Naive thymus-derived CD4-positive, alpha-beta T cell (primary cell): ENCODE data around the gene WBP1L. TPM values are rescaled to one million over a fixed set of nuclear protein-coding genes. Genes with fewer than 3 reads are reported as not detected.
"Not testable (repeated sequence)": the region's sequence is repeated elsewhere in the genome, so short reads cannot be mapped to it uniquely, and the experiment has no call there.

Experiments
- ATAC-seq: fragments of 150-1000 bp; cut with Tn5 transposase; 2 replicates; pipeline ENCODE4 v1.10.0; 2021; ENCODE audit warnings: mild to moderate bottlenecking, moderate library complexity
- CTCF ChIA-PET: fragments of 350-600 bp; sonication (Branson Sonifier 250); formaldehyde crosslinking; loops from one replicate; lab custom pipeline; 2021; ENCODE audit warnings: antibody characterized with exemption; lab: Charles Lee
- POLR2A ChIA-PET: fragments of 350-600 bp; sonication (Branson Sonifier 250); formaldehyde crosslinking; loops from one replicate; lab custom pipeline; 2021; ENCODE audit warnings: antibody characterized with exemption, inconsistent platforms; lab: Charles Lee
- DNase-seq, 9 donors: peaks; one replicate each; pipeline versions ENCODE4 v3.0.0 to v3.0.0-alpha.2; 2020 to 2022; ENCODE audit warnings: mixed read lengths in 1 of 9
- H3K27ac ChIP-seq: one replicate; pipeline ENCODE4 v1.7.0; 2013; ENCODE audit warnings: mild to moderate bottlenecking, low read depth, low read length, moderate library complexity
- H3K27me3 ChIP-seq, 2 donors: one replicate each; pipeline ENCODE4 v1.7.0; 2013; ENCODE audit warnings: low read length in 2 of 2, mild to moderate bottlenecking in 2 of 2, moderate library complexity in 2 of 2; ENCODE audit not compliant: control insufficient read depth in 2 of 2, insufficient read depth in 2 of 2
- H3K36me3 ChIP-seq, 3 experiments: 1 replicate in 2 of 3; 2 replicates in 1 of 3; pipeline ENCODE4 v1.7.0; 2013; ENCODE audit warnings: low read length in 3 of 3, mild to moderate bottlenecking in 3 of 3, moderate library complexity in 1 of 3; ENCODE audit not compliant: insufficient read depth in 3 of 3, control insufficient read depth in 2 of 3
- H3K4me1 ChIP-seq, 2 donors: one replicate each; pipeline ENCODE4 v1.7.0; 2013; ENCODE audit warnings: low read length in 2 of 2, mild to moderate bottlenecking in 2 of 2, moderate library complexity in 1 of 2; ENCODE audit not compliant: control insufficient read depth in 2 of 2, insufficient read depth in 2 of 2
- H3K4me3 ChIP-seq: 2 replicates; pipeline ENCODE4 v1.7.0; 2013; ENCODE audit warnings: mild to moderate bottlenecking, low read length
- H3K9me3 ChIP-seq, 3 experiments: 1 replicate in 2 of 3; 2 replicates in 1 of 3; pipeline ENCODE4 v1.7.0; 2013; ENCODE audit warnings: low read length in 3 of 3; ENCODE audit not compliant: control insufficient read depth in 2 of 3
- H3K27ac Mint-ChIP-seq, 9 donors: one replicate each; pipeline ENCODE4 v1.8.0; 2020 to 2022; ENCODE audit warnings: mixed read lengths in 9 of 9, mild to moderate bottlenecking in 8 of 9, moderate library complexity in 5 of 9, inconsistent platforms in 2 of 9
- H3K27me3 Mint-ChIP-seq, 5 donors: one replicate each; pipeline ENCODE4 v1.8.0; 2021 to 2022; ENCODE audit warnings: mixed read lengths in 5 of 5, mild to moderate bottlenecking in 1 of 5
- H3K36me3 Mint-ChIP-seq, 5 donors: one replicate each; pipeline ENCODE4 v1.8.0; 2020 to 2022; ENCODE audit warnings: mixed read lengths in 5 of 5, mild to moderate bottlenecking in 3 of 5, inconsistent platforms in 1 of 5
- H3K4me1 Mint-ChIP-seq, 7 donors: one replicate each; pipeline ENCODE4 v1.8.0; 2020 to 2022; ENCODE audit warnings: mixed read lengths in 7 of 7, mild to moderate bottlenecking in 3 of 7, inconsistent platforms in 1 of 7
- H3K4me3 Mint-ChIP-seq, 10 donors: one replicate each; pipeline ENCODE4 v1.8.0; 2020 to 2022; ENCODE audit warnings: mild to moderate bottlenecking in 10 of 10, mixed read lengths in 10 of 10, moderate library complexity in 6 of 10, inconsistent platforms in 2 of 10
- H3K9me3 Mint-ChIP-seq, 11 donors: one replicate each; pipeline ENCODE4 v1.8.0; 2020 to 2022; ENCODE audit warnings: mixed read lengths in 11 of 11, mild to moderate bottlenecking in 4 of 11, inconsistent platforms in 1 of 11, moderate library complexity in 1 of 11
- intact Hi-C, 2 donors: fragments of 100-400 bp; cut with micrococcal nuclease; formaldehyde crosslinking; loops; one replicate each; pipeline ENCODE4 v1.15.1; 2023
- polyA plus RNA-seq, 2 donors: library from polyadenylated mRNA; unstranded; fragments of 300-500 nt; fragmentation: Illumina TruSeq; gene quantifications; one replicate each; pipeline ENCODE4 v1.2.3, GENCODE V29; 2021
- total RNA-seq, 6 experiments: library from RNA in 5 of 6; stranded (reverse) in 5 of 6; gene quantifications; 1 replicate in 5 of 6; 2 replicates in 1 of 6; pipeline ENCODE4 v1.2.3 and lab custom pipeline; 2021 to 2026

The WBP1L gene
- total and polyA plus RNA-seq, 7 experiments from 2014 or later: 19.4 to 37.9 (median 30.3) TPM

- Histone ChIP-seq H3K27me3 (no peaks in the 10 kb centered on the region), H3K4me3 (no peak overlapping the region), H3K27ac (no peak overlapping the region), H3K36me3 (peaks cover 0 to 6% (median 5%) of the 10 kb centered on the region in 3 experiments), H3K4me1 (peaks cover 7 to 17% of the 10 kb centered on the region in 2 donors), H3K9me3 (no peaks in the 10 kb centered on the region)
- peaks cover 33 to 61% (median 49%) of the 10 kb centered on the region in 7 donors for H3K4me1 Mint-ChIP-seq
- intact Hi-C loops: no loop called here
- POLR2A ChIA-PET: no interaction called here
- H3K4me3 Mint-ChIP-seq: peak overlapping the region in 1 of 10 donors; percentile 20
- ATAC-seq (no peak), DNase-seq (no peak)
- H3K27me3 Mint-ChIP-seq: no peaks in the 10 kb centered on the region
- CTCF ChIA-PET: no interaction called here
- peaks cover 0 to 1% (median 0%) of the 10 kb centered on the region in 11 donors for H3K9me3 Mint-ChIP-seq
- H3K27ac Mint-ChIP-seq: no peak overlapping the region
- peaks cover 0 to 33% (median 17%) of the 10 kb centered on the region in 5 donors for H3K36me3 Mint-ChIP-seq
These were observed 13.6 kb downstream of the WBP1L start for GRCh38 chr10:102757323-102757722.

- no peaks in the 10 kb centered on the region for H3K9me3 ChIP-seq
- no peak overlapping the region for H3K27ac ChIP-seq
- peak overlapping the region in 6 of 10 donors; percentile 2 to 46 (median 18) for H3K4me3 Mint-ChIP-seq
- H3K4me1 ChIP-seq: peaks cover 0 to 6% of the 10 kb centered on the region in 2 donors
- POLR2A ChIA-PET: no interaction called here
- H3K4me1 Mint-ChIP-seq: peaks cover 22 to 56% (median 39%) of the 10 kb centered on the region in 7 donors
- DNase-seq (no peak), ATAC-seq (no peak)
- peaks cover 0 to 6% (median 5%) of the 10 kb centered on the region in 3 experiments for H3K36me3 ChIP-seq
- peaks cover 0 to 1% (median 0%) of the 10 kb centered on the region in 11 donors for H3K9me3 Mint-ChIP-seq
- H3K36me3 Mint-ChIP-seq: peaks cover 0 to 36% (median 19%) of the 10 kb centered on the region in 5 donors
- H3K27ac Mint-ChIP-seq: peak overlapping the region in 6 of 9 donors; percentile 2 to 28 (median 6)
- H3K27me3 Mint-ChIP-seq: no peaks in the 10 kb centered on the region
- no peaks in the 10 kb centered on the region for H3K27me3 ChIP-seq
- CTCF ChIA-PET: no interaction called here
- intact Hi-C loops: no loop called here
- H3K4me3 ChIP-seq: no peak overlapping the region
These were observed 14.6 kb downstream of the WBP1L start for GRCh38 chr10:102758240-102758932.

- intact Hi-C loops: not testable (repeated sequence)
These were observed 15.2 kb downstream of the WBP1L start for GRCh38 chr10:102758933-102759262.

GRCh38 chr10:102759497-102760210 lies 15.9 kb downstream of the WBP1L start:
- H3K9me3 ChIP-seq: no peaks in the 10 kb centered on the region
- Mint-ChIP-seq H3K27me3 (no peaks in the 10 kb centered on the region), H3K9me3 (peaks cover 0 to 1% (median 0%) of the 10 kb centered on the region in 11 donors), H3K4me3 (no peak overlapping the region), H3K4me1 (peaks cover 21 to 55% (median 39%) of the 10 kb centered on the region in 7 donors), H3K36me3 (peaks cover 5 to 42% (median 19%) of the 10 kb centered on the region in 5 donors), H3K27ac (no peak overlapping the region)
- H3K27me3 ChIP-seq: no peaks in the 10 kb centered on the region
- ChIA-PET POLR2A (interaction anchor here (1.1 kb wide), 1 partner anchor 16 kb away, joined by 3 read pairs; the partner anchor contains the start of gene WBP1L), CTCF (no interaction called here)
- ATAC-seq (no peak), DNase-seq (no peak)
- H3K27ac ChIP-seq: no peak overlapping the region
- peaks cover 0 to 3% of the 10 kb centered on the region in 2 donors for H3K4me1 ChIP-seq
- intact Hi-C loops: no loop called here
- H3K36me3 ChIP-seq: peaks cover 0 to 6% (median 5%) of the 10 kb centered on the region in 3 experiments
- no peak overlapping the region for H3K4me3 ChIP-seq

More at GRCh38 chr10:102758933-102759262, 15.2 kb downstream of the WBP1L start:
- H3K9me3 Mint-ChIP-seq, H3K27me3 ChIP-seq, POLR2A ChIA-PET, H3K27me3 Mint-ChIP-seq, CTCF ChIA-PET, H3K27ac ChIP-seq, H3K4me1 ChIP-seq, ATAC-seq, H3K9me3 ChIP-seq, H3K4me3 ChIP-seq, DNase-seq, H3K36me3 ChIP-seq: not testable (repeated sequence)
- H3K36me3 Mint-ChIP-seq: peaks cover 0 to 38% (median 19%) of the 10 kb centered on the region in 5 donors
- peaks cover 19 to 53% (median 34%) of the 10 kb centered on the region in 7 donors for H3K4me1 Mint-ChIP-seq
- peak overlapping the region in 5 of 9 donors; percentile 4 to 56 (median 7) for H3K27ac Mint-ChIP-seq
- H3K4me3 Mint-ChIP-seq: peak overlapping the region in 4 of 10 donors; percentile 9 to 46 (median 34)

GRCh38 chr10:102761981-102762380 lies 18.2 kb downstream of the WBP1L start:
- ChIA-PET POLR2A (no interaction called here), CTCF (interaction anchor here (0.7 to 1.0 kb wide), 2 partner anchors 10 to 103 kb away, joined by 3 read pairs; no protein-coding TSS in a partner anchor)
- H3K27me3 Mint-ChIP-seq: no peaks in the 10 kb centered on the region
- peaks cover 23 to 65% (median 44%) of the 10 kb centered on the region in 7 donors for H3K4me1 Mint-ChIP-seq
- ATAC-seq: no peak
- Histone ChIP-seq H3K27me3 (no peaks in the 10 kb centered on the region), H3K9me3 (no peaks in the 10 kb centered on the region), H3K27ac (no peak overlapping the region), H3K4me3 (no peak overlapping the region), H3K36me3 (peaks cover 0 to 10% (median 5%) of the 10 kb centered on the region in 3 experiments), H3K4me1 (peaks cover 0 to 3% of the 10 kb centered on the region in 2 donors)
- H3K4me3 Mint-ChIP-seq: no peak overlapping the region
- peaks cover 0 to 1% (median 0%) of the 10 kb centered on the region in 11 donors for H3K9me3 Mint-ChIP-seq
- no peak for DNase-seq
- peak overlapping the region in 1 of 9 donors; percentile 25 for H3K27ac Mint-ChIP-seq
- intact Hi-C loops: no loop called here
- peaks cover 9 to 49% (median 26%) of the 10 kb centered on the region in 5 donors for H3K36me3 Mint-ChIP-seq

GRCh38 chr10:102762401-102763015 lies 18.8 kb downstream of the WBP1L start:
- Mint-ChIP-seq H3K27me3 (no peaks in the 10 kb centered on the region), H3K36me3 (peaks cover 9 to 49% (median 25%) of the 10 kb centered on the region in 5 donors), H3K4me3 (no peak overlapping the region), H3K9me3 (peaks cover 0 to 1% (median 0%) of the 10 kb centered on the region in 11 donors), H3K4me1 (peaks cover 25 to 63% (median 45%) of the 10 kb centered on the region in 7 donors), H3K27ac (peak overlapping the region in 2 of 9 donors; percentile 19 to 25)
- intact Hi-C loops: no loop called here
- ChIA-PET CTCF (interaction anchor here (1.0 kb wide), 1 partner anchor 10 kb away, joined by 3 read pairs; no protein-coding TSS in a partner anchor), POLR2A (no interaction called here)
- H3K27me3 ChIP-seq: no peaks in the 10 kb centered on the region
- ATAC-seq: no peak
- no peaks in the 10 kb centered on the region for H3K9me3 ChIP-seq
- H3K27ac ChIP-seq: no peak overlapping the region
- DNase-seq: no peak
- peaks cover 0 to 10% (median 5%) of the 10 kb centered on the region in 3 experiments for H3K36me3 ChIP-seq
- no peak overlapping the region for H3K4me3 ChIP-seq
- H3K4me1 ChIP-seq: no peaks in the 10 kb centered on the region
